ENCODE measurements around the gene MYO18B. TPM values are rescaled to one million over a fixed set of nuclear protein-coding genes. Genes with fewer than 3 reads are reported as not detected.

Gene MYO18B
- total and polyA plus RNA-seq, 2 experiments from 2014 or later: 35.6 to 178 TPM

DNA sequence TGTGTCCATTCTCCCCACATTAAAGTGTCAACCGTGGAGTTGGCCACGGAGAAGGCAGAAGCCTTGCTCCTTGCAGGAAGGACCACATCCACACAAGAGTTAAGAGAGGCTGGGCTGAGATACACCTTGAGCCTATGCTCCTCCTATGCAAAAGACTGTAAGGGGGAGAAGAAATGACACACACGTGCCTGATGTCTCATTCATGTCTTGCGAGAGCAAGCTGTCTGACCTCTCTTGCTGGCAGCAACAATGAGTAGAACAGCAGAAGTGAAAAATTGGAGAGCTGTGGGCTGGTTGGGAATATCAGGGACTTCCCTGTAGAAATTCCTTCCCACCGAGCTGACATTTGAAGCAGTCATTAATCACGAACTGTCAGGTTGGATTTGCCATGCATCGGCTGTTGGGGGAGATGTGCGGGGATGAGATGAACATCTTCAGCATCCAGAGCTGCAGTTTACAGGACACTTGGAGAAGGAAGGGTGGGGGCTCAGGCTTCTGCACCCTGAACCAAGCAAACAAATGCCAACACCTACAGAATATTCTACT lies 139.3 kb downstream of the MYO18B start:
- Histone ChIP-seq H3K36me3 (peaks cover 27% of the 10 kb centered on the region), H3K9me3 (ENCODE audit: low read depth) (no peaks in the 10 kb centered on the region), H3K27me3 (no peaks in the 10 kb centered on the region), H3K4me1 (ENCODE audit: low read depth) (no peaks in the 10 kb centered on the region), H3K4me3 (no peak overlapping the region), H3K27ac (no peak overlapping the region)
- TF ChIP-seq, protein P1, sequence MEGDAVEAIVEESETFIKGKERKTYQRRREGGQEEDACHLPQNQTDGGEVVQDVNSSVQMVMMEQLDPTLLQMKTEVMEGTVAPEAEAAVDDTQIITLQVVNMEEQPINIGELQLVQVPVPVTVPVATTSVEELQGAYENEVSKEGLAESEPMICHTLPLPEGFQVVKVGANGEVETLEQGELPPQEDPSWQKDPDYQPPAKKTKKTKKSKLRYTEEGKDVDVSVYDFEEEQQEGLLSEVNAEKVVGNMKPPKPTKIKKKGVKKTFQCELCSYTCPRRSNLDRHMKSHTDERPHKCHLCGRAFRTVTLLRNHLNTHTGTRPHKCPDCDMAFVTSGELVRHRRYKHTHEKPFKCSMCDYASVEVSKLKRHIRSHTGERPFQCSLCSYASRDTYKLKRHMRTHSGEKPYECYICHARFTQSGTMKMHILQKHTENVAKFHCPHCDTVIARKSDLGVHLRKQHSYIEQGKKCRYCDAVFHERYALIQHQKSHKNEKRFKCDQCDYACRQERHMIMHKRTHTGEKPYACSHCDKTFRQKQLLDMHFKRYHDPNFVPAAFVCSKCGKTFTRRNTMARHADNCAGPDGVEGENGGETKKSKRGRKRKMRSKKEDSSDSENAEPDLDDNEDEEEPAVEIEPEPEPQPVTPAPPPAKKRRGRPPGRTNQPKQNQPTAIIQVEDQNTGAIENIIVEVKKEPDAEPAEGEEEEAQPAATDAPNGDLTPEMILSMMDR (IDR thresholded peaks at IDR 0.05; ENCODE audit: low read depth, low read length): no peak
- DNase-seq (ENCODE audit: low read depth in 1 of 2, low spot score in 1 of 2): no peak

DNA sequence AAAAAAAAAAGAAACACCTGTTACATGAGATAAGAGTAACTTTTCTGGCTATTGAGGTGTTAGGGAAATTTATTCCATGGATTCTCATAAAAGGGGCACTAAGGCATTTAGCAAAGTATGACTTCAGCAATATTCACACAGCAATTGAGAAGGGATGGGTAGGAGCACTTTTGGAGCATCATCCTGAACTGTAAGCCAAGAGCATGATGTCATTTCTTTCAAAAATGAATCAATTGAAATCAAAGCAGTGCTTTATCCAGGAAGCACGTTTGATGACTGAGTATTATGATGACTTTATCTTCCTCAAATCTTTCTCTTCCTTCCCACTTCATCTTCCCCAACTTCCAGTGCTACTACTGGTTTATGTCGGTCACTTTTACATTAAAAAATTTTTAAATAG lies 140.4 kb downstream of the MYO18B start:
- peaks cover 20% of the 10 kb centered on the region for H3K36me3 ChIP-seq
- no peak overlapping the region for H3K4me3 ChIP-seq
- no peak overlapping the region for H3K27ac ChIP-seq
- no peak for DNase-seq (ENCODE audit: low read depth in 1 of 2, low spot score in 1 of 2)
- no peaks in the 10 kb centered on the region for H3K27me3 ChIP-seq
- no peaks in the 10 kb centered on the region for H3K4me1 ChIP-seq (ENCODE audit: low read depth)
- TF ChIP-seq, protein P1 (IDR thresholded peaks at IDR 0.05; ENCODE audit: low read depth, low read length): no peak
- H3K9me3 ChIP-seq (ENCODE audit: low read depth): no peaks in the 10 kb centered on the region

- DNase-seq (ENCODE audit: low read depth in 1 of 2, low spot score in 1 of 2): no peak
- no peaks in the 10 kb centered on the region for H3K4me1 ChIP-seq (ENCODE audit: low read depth)
- H3K36me3 ChIP-seq: peaks cover 10% of the 10 kb centered on the region
- no peak overlapping the region for H3K4me3 ChIP-seq
- TF ChIP-seq, protein P1 (IDR thresholded peaks at IDR 0.05; ENCODE audit: low read depth, low read length): no peak
- no peak overlapping the region for H3K27ac ChIP-seq
- H3K9me3 ChIP-seq (ENCODE audit: low read depth): no peaks in the 10 kb centered on the region
- no peaks in the 10 kb centered on the region for H3K27me3 ChIP-seq
Observed at GRCh38 chr22:25883482-25884033, 141.6 kb downstream of the MYO18B start.

DNA sequence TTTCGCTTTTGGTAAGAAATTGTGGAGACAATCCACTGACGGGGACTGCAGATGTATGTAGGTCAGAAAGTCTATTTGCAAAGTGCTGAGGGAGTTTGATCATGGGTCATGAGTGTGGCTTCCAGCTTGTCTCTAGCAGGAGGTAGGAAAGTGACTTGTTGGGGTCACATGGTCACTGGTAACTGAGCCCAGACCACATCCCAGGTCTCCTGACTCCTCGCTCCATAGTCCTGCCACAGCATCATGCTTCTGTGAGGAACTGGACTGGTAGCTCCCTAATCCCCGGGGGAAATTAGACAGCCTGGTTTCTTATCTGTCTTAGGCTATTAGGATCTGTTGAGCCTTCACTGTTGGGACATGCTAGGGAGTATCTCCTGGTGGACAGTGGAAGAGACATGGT lies 142.1 kb downstream of the MYO18B start:
- Histone ChIP-seq H3K27me3 (no peaks in the 10 kb centered on the region), H3K9me3 (ENCODE audit: low read depth) (no peaks in the 10 kb centered on the region), H3K4me1 (ENCODE audit: low read depth) (no peaks in the 10 kb centered on the region), H3K36me3 (peaks cover 5% of the 10 kb centered on the region), H3K27ac (no peak overlapping the region), H3K4me3 (no peak overlapping the region)
- TF ChIP-seq, protein P1 (IDR thresholded peaks at IDR 0.05; ENCODE audit: low read depth, low read length): no peak
- no peak for DNase-seq (ENCODE audit: low read depth in 1 of 2, low spot score in 1 of 2)

GRCh38 chr22:25888399-25889054 lies 146.5 kb downstream of the MYO18B start:
- DNase-seq (ENCODE audit: low read depth in 1 of 2, low spot score in 1 of 2): no peak
- Histone ChIP-seq H3K4me1 (ENCODE audit: low read depth) (no peaks in the 10 kb centered on the region), H3K36me3 (peaks cover 5% of the 10 kb centered on the region), H3K27ac (no peak overlapping the region), H3K27me3 (no peaks in the 10 kb centered on the region), H3K9me3 (ENCODE audit: low read depth) (no peaks in the 10 kb centered on the region), H3K4me3 (no peak overlapping the region)
- TF ChIP-seq, protein P1 (IDR thresholded peaks at IDR 0.05; ENCODE audit: low read depth, low read length): no peak

All from cardiac muscle cell (in vitro differentiated cells and primary cell).